ENCODE measurements around the gene OBSL1. TPM values are rescaled to one million over a fixed set of nuclear protein-coding genes. Genes with fewer than 3 reads are reported as not detected.

The OBSL1 gene
- total RNA-seq, 1 experiment from 2014 or later: 53.1 TPM

DNA sequence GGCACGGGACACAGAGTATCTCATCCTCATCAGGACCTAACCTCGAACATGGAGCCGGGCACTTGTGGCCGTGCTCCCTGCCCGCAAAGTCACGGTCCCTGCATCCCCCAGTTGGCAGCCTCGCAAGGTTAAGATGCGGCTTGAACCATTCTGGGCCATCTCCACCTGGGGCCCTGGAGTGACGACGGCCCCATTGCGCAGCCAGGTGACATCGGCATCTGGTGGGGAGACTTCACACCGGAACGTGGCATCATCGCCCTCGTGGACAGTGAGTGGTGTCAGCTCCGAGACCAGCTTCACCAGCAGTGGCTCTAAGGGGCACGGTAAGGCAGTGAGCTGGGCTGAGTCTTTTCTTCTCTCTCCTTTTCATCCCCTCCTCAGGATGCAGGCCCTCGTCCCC lies 14.9 kb downstream of the OBSL1 start:
- no peak overlapping the region for H3K27ac ChIP-seq
- peaks cover 14% of the 10 kb centered on the region for H3K4me1 ChIP-seq (replicated peaks)
- H3K9me3 ChIP-seq (replicated peaks): no peaks in the 10 kb centered on the region
- no peak overlapping the region for H3K4me3 ChIP-seq
- H3K36me3 ChIP-seq: no peaks in the 10 kb centered on the region
- no peaks in the 10 kb centered on the region for H3K27me3 ChIP-seq (replicated peaks)
- DNase-seq (ENCODE audit: low read depth in 1 of 2, low spot score in 2 of 2): no peak

DNA sequence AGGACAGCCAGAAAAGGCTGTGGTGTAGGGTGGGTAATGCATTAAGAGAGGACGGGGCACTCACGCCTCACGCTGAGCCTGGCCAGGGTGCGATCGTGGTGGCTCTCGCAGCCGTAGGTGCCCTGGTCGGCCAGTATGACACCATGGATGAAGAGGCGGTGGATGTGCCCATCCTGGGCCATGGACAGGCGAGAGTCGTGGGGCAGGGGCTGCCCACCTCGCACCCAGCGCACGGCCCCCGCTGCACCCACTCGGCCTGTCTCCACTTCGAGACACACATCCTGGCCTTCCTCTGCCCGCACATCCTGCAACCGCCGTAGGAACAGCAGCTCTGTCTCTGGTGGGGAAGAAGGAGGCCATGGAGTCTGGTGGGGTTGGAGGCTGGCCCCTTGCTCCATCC lies 15.4 kb downstream of the OBSL1 start:
- Histone ChIP-seq H3K4me1 (replicated peaks) (peaks cover 17% of the 10 kb centered on the region), H3K27ac (no peak overlapping the region), H3K36me3 (no peaks in the 10 kb centered on the region)

DNA sequence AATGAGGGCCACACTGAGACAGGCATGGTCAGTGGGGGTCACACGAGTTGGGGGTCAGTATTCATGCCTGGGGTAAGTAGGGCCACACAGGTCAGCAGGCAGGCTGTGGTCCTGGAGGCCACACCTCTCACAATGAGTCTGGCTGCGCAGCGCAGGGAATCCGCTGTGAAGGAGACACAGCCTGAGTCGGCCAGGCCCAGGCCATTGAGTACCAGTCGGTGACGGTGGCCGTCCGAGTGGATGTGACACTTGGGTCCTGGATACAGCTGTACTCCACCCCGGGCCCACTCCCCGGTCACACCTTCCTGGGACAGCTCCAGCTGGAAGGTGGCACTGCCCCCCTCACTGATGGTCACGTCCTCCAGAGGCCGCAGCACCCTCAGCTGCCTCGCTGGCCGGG lies 17.0 kb downstream of the OBSL1 start:
- Histone ChIP-seq H3K36me3 (no peaks in the 10 kb centered on the region), H3K27ac (no peak overlapping the region)
- no peak for DNase-seq (ENCODE audit: low read depth in 1 of 2, low spot score in 2 of 2)

More for the DNA sequence above, 15.4 kb downstream of the OBSL1 start:
- Histone ChIP-seq H3K4me3 (no peak overlapping the region), H3K9me3 (replicated peaks) (no peaks in the 10 kb centered on the region), H3K27me3 (replicated peaks) (no peaks in the 10 kb centered on the region)
- no peak for DNase-seq (ENCODE audit: low read depth in 1 of 2, low spot score in 2 of 2)

DNA sequence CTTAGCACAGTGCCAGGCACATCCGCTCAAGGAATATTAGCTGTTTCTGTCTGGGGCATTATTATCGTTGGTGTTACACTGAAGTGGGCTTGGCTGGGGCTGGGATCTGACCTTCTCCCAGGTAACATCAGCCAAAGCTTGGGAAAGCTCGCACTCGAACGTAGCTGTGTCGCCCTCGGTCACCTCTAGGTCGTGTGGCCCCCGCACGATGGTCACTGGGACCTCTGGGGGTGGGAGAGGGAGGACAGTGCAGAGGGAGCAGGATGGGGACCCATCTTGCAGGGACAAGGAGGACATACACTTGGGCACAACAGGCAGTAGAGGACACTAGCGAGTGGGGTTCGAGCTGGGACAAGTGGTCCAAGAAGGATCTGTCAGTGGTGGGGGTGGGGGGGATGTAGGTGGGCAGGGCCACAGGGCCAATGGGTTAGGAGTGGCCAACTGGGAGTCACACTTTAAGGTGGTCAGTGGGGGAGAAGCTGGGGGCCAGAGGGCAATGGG lies 17.8 kb downstream of the OBSL1 start:
- Histone ChIP-seq H3K36me3 (no peaks in the 10 kb centered on the region), H3K4me1 (replicated peaks) (peaks cover 17% of the 10 kb centered on the region), H3K4me3 (no peak overlapping the region), H3K27ac (no peak overlapping the region), H3K27me3 (replicated peaks) (no peaks in the 10 kb centered on the region), H3K9me3 (replicated peaks) (no peaks in the 10 kb centered on the region)
- DNase-seq (ENCODE audit: low read depth in 1 of 2, low spot score in 2 of 2): no peak

More for the DNA sequence above, 17.0 kb downstream of the OBSL1 start:
- Histone ChIP-seq H3K9me3 (replicated peaks) (no peaks in the 10 kb centered on the region), H3K27me3 (replicated peaks) (no peaks in the 10 kb centered on the region), H3K4me3 (no peak overlapping the region), H3K4me1 (replicated peaks) (peaks cover 17% of the 10 kb centered on the region)

DNA sequence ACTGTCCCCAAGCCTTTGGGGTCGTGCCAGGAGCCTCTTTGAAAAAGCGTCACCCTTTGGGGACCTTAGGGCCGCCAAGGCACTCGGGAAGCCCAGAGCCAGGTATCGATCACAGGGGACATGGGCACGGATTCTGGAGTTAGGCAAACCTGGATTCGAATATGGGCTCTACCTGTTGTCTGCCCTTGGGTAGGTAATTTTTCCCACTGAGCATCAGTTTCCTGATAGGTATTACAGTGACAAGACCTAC lies 18.2 kb downstream of the OBSL1 start:
- Histone ChIP-seq H3K27me3 (replicated peaks) (no peaks in the 10 kb centered on the region), H3K4me3 (peak overlapping the region; percentile 52), H3K9me3 (replicated peaks) (no peaks in the 10 kb centered on the region), H3K27ac (no peak overlapping the region), H3K4me1 (replicated peaks) (peaks cover 17% of the 10 kb centered on the region), H3K36me3 (no peaks in the 10 kb centered on the region)
- DNase-seq (ENCODE audit: low read depth in 1 of 2, low spot score in 2 of 2): no peak

DNA sequence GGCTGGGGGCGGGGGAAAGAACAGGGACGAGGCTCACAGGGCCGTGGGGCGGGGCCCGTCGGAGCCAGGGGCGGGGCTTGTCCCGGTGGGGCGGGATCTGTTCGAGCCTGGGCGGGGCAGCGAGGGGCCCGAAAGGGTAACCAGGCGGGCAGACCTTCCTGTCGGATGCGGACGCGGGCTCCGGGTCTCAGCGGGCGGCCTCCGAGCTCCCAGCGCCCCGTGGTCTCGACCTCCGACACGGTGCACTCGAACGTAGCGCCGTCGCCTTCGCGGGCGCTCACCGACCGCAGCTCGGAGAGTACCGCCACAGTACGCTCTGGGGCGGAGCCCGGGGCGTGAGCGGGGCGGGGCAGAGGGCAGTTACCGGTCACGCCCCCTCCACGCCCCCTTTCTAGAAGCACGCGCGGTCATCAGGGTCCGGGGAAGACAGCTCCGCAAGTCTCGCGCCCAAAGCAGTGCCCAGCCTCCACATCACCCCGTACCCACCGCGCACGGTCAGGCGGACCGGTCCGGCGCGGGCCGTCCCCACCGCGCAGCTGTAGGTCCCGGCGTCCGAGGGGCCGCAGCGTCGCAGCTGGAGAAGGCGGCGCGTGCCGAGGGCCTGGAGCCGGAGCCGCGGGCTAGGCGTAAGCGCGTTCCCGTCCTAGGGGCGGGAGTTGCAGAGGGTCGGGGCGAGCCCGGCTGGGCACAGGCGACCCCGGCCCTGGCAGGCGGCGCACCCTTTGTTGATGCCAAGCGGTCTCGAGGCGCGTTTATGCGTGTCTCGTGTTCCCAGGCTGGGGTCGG lies 18.8 kb downstream of the OBSL1 start:
- peak overlapping the region; percentile 52 for H3K4me3 ChIP-seq
- peaks cover 17% of the 10 kb centered on the region for H3K4me1 ChIP-seq (replicated peaks)
- no peaks in the 10 kb centered on the region for H3K36me3 ChIP-seq
- H3K27ac ChIP-seq: no peak overlapping the region
- no peaks in the 10 kb centered on the region for H3K27me3 ChIP-seq (replicated peaks)
- DNase-seq (ENCODE audit: low read depth in 1 of 2, low spot score in 2 of 2): peak; percentile 90 to 97
- no peaks in the 10 kb centered on the region for H3K9me3 ChIP-seq (replicated peaks)

DNA sequence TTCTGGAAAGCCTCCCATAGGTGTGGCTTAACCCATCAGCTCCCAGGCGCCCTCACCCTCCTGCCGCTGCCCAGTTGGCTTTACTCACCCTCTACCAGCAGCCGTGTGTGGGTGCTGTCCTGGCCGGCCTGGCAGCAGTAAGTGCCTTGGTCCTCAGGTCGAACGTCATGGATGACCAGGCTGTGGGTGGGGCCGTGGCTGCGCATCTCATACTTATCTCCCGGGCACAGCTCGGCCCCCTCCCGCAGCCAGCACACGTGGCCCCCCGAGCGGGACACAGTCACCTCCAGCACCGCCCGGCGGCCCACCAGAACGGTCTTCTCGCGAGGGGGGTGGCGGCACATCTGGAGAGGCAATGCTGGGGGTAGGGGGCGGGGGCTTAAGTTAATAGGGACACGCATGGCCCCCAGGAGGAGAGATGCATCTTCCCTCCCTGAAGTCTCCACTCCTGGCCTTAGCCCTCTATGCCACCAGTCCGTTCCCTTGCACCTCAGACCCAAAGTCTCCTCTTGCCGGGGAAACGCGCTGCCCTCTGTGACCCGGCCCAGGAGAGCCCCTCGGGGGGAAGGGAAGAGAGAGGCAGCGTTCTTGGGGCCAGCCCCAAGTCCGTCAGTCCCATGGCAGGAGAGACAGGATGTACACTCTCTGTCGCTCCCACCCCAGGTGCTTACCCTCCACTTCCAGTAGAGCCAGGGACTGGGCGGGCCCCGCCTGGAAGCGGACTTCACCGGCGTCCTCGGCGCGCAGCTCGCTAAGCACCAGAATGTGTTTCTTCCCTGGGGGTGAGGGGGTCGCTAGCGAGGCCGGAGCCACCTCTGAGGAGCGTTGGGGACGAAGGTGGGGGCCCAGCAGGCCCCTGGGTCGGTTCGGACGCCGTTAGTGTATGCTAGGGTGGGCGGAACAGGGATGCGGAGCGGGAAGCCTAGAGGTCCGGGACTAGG lies 19.6 kb downstream of the OBSL1 start:
- Histone ChIP-seq H3K4me1 (replicated peaks) (peaks cover 17% of the 10 kb centered on the region), H3K36me3 (no peaks in the 10 kb centered on the region), H3K4me3 (peak overlapping the region; percentile 52), H3K27ac (no peak overlapping the region), H3K9me3 (replicated peaks) (no peaks in the 10 kb centered on the region), H3K27me3 (replicated peaks) (no peaks in the 10 kb centered on the region)
- peak in 1 of 2 experiments; percentile 57 for DNase-seq (ENCODE audit: low read depth in 1 of 2, low spot score in 2 of 2)

DNA sequence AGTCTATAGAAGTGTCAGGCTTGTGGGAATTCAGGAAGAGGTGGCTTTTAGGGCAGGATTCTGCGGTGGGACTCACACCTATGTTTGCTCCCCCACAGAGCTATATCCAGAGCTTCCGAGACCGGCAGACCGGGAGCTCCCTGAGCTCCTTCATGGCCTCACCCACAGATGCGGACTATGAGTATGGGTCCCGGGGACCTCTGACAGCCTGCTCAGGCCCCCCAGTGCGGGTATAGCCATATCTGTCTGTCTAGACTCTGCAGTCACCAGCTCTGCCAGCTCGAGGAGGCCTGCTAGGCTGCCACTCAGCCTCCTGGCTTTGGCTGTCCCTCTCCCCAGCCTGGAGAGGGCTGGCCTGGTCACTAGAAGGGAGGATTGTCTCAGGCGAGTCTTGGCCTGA lies 21.7 kb downstream of the OBSL1 start:
- DNase-seq (ENCODE audit: low read depth in 1 of 2, low spot score in 2 of 2): no peak
- Histone ChIP-seq H3K9me3 (replicated peaks) (no peaks in the 10 kb centered on the region), H3K4me3 (no peak overlapping the region), H3K27me3 (replicated peaks) (no peaks in the 10 kb centered on the region), H3K27ac (no peak overlapping the region), H3K36me3 (no peaks in the 10 kb centered on the region), H3K4me1 (replicated peaks) (peaks cover 17% of the 10 kb centered on the region)

DNA sequence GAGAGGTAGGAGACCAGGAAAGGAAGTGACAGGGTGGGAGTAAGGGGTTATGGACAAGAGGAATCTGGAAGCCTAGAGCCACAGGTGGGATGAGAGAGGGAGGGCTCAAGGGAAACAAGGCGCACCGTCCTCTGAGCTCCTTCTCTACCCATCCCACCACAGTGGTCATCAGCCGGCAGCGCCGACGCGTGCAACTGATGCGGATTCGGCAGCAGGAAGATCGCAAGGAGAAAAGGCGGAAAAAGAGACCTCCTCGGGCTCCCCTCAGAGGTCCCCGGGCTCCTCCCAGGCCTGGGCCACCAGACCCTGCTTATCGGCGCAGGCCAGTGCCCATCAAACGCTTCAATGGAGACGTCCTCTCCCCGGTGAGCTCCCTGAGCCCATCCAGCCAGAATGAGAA lies 22.3 kb downstream of the OBSL1 start:
- H3K4me1 ChIP-seq (replicated peaks): peaks cover 20% of the 10 kb centered on the region
- DNase-seq (ENCODE audit: low read depth in 1 of 2, low spot score in 2 of 2): no peak
- H3K4me3 ChIP-seq: no peak overlapping the region
- no peak overlapping the region for H3K27ac ChIP-seq
- no peaks in the 10 kb centered on the region for H3K36me3 ChIP-seq
- no peaks in the 10 kb centered on the region for H3K27me3 ChIP-seq (replicated peaks)
- no peaks in the 10 kb centered on the region for H3K9me3 ChIP-seq (replicated peaks)

DNA sequence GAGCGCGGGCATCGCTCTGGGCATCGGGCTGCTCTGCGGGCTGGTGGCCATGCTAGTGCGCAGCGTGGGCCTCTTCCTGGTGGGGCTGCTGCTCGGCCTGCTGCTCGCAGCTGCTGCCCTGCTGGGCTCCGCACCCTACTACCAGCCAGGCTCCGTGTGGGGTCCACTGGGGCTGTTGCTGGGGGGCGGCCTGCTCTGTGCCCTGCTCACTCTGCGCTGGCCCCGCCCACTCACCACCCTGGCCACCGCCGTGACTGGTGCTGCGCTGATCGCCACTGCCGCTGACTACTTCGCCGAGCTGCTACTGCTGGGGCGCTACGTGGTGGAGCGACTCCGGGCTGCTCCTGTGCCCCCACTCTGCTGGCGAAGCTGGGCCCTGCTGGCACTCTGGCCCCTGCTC lies 23.7 kb downstream of the OBSL1 start:
- H3K4me3 ChIP-seq: no peak overlapping the region
- no peaks in the 10 kb centered on the region for H3K36me3 ChIP-seq
- H3K27ac ChIP-seq: no peak overlapping the region
- DNase-seq (ENCODE audit: low read depth in 1 of 2, low spot score in 2 of 2): no peak
- no peaks in the 10 kb centered on the region for H3K27me3 ChIP-seq (replicated peaks)
- H3K9me3 ChIP-seq (replicated peaks): no peaks in the 10 kb centered on the region
- peaks cover 16% of the 10 kb centered on the region for H3K4me1 ChIP-seq (replicated peaks)

DNA sequence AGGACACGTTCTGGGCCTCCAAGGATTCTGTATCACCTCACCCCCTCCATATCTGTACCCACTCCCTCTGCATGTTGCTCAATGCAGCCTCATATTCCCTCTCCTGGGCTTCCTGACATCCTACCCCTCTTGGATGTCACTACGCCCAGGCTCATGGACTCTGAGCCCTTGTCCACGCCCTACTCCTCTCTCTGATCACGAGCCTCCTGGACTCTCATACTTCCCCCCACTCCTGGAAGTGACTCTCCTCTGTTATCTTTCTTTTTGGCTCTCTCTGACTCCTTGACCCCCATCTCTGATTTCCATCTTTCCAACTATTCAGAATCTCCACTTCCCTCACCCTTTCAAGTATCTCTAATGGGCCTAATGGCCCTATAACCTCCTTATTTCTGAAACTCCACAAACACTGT lies 25.4 kb downstream of the OBSL1 start:
- no peak for DNase-seq (ENCODE audit: low read depth in 1 of 2, low spot score in 2 of 2)
- Histone ChIP-seq H3K9me3 (replicated peaks) (no peaks in the 10 kb centered on the region), H3K4me1 (replicated peaks) (peaks cover 4% of the 10 kb centered on the region), H3K27ac (no peak overlapping the region), H3K27me3 (replicated peaks) (no peaks in the 10 kb centered on the region), H3K36me3 (peaks cover 9% of the 10 kb centered on the region), H3K4me3 (no peak overlapping the region)

DNA sequence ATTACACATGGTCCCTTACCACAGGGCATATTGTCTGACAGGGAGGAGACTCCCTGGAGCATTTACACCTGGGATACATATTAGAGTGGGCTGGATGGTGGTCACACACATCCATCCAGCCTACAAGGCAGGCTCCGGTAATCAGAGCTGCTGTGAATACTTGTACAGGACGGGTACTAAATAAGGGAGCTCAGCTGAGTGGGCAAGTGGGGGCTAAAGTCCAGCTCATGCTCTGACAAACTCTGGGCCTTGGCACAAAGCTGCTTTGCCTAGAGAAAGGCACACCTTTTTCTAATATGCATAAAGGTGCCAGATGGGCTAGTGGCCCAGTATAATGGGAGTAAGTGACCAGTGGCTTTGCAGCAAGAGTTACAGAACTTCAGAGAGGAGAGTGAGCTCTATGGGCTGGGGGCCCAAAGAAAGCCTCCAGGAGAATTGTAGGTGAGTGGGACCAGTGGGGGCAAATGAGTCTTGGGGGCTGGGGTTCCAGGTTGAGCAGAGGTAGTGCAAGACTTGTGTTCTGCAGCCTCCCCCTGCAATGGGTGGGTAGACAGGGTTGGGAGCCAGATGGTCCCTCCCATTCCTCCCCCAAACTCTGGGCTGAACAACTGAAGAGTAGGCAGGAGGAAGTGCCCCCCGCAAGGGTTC lies 25.9 kb downstream of the OBSL1 start:
- no peaks in the 10 kb centered on the region for H3K9me3 ChIP-seq (replicated peaks)
- peaks cover 15% of the 10 kb centered on the region for H3K36me3 ChIP-seq
- no peaks in the 10 kb centered on the region for H3K27me3 ChIP-seq (replicated peaks)
- H3K4me1 ChIP-seq (replicated peaks): peaks cover 4% of the 10 kb centered on the region
- no peak for DNase-seq (ENCODE audit: low read depth in 1 of 2, low spot score in 2 of 2)
- no peak overlapping the region for H3K4me3 ChIP-seq
- H3K27ac ChIP-seq: no peak overlapping the region

DNA sequence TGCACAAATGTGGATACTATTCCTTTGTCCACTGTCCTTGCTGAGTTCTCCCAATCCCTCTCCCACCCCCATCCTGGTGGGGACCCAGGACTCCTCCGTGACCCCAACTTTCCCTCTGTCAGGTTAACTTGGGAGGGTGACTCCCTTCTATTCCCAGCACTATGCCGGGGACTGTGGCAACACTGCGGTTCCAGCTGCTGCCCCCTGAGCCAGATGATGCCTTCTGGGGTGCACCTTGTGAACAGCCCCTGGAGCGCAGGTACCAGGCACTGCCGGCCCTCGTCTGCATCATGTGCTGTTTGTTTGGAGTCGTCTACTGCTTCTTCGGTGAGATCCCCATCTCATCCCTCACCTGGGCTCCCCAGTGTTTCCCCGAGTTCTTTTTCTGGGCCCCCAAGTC lies 26.8 kb downstream of the OBSL1 start:
- DNase-seq (ENCODE audit: low read depth in 1 of 2, low spot score in 2 of 2): no peak
- H3K4me3 ChIP-seq: no peak overlapping the region
- peaks cover 22% of the 10 kb centered on the region for H3K36me3 ChIP-seq
- no peak overlapping the region for H3K27ac ChIP-seq
- peaks cover 4% of the 10 kb centered on the region for H3K4me1 ChIP-seq (replicated peaks)
- no peaks in the 10 kb centered on the region for H3K9me3 ChIP-seq (replicated peaks)
- no peaks in the 10 kb centered on the region for H3K27me3 ChIP-seq (replicated peaks)
